ENCODE data around the gene YAP1.

The YAP1 gene

DNA sequence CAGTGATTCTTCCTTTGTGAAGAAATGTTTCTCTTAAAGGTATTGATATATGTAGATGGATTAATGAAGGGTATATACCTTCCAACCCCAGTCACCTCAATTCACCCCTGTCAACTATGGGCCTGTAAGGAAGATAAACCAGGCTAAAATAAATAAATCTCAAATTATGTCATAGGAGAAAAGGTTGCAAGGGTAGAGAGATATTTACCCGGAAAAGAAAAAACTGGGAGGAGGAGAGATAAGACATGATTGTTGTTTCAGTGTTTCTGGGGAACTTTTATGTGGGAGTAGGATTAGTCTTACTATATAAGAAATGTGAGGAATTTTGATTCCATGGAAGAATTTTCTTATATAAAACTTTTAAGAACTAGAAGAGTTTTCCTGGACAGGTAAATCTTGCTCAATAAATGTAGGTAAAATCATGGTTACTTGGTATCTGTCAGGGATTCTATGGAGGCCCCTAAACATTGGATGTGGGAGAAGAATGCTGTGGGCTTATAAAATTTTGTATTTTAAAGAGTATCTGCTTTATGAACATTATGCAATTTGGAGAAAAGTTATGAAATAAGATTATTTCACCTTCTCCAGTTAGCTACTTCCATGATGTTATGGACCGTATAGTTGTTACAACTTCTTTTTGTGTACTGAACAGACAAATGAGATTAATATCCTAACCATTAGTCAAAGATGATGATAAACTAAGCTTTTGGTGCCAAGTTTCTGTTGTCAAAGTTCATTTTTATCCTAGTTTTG, 6.4 kb downstream of the YAP1 start:
- no peak for DNase-seq (ENCODE audit: low read depth in 3 of 3)

DNA sequence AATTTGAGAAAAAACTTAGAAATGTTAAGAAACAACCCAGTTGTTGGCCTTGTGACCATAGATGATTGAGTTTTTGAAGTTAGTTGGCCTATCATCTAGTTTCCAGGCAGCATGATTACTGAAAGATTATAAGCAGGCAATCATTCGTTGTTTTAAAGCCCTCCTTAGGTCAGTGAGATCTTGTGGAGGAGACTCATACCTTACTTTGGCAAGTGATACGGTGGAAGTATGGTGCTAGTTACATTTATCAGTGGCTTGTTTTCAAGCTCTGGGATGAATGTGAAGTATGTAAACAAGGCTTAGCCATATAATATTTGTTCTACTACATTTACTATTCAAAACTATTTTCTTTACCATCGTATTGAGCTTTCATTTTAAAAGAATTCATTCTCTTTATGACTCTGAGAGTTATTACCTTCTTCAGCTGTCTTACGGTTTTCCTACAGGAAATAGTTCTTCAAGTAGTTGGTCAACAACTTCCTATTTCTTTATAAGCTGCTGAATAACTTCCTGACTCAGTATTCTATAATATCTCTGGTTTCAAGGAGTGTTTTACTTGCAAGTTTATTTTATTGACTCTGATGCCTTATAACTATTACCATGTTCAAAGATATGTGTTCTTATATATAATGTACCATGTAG, 7.3 kb downstream of the YAP1 start:
- DNase-seq (ENCODE audit: low read depth in 3 of 3), result no peak

DNA sequence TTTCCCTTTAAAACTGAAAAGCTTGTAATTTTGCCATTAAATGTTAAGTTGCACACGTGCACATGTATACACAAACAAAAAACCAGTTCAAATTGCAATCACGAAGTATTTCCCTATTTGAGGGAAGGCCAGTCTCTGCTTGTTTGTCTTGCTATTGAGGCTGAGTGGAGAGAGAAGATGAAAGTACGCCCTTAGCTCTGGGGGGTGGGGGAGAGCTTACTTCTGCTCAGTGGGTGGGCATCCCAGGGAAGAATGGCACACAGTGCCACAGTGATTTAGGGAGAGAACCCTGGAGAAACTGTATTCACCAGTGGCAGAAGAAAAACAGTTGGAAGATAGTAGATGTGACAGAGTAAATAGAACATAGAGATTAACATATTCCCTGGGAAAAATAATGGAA, 8.7 kb downstream of the YAP1 start:
- no peak for DNase-seq (ENCODE audit: low read depth in 3 of 3)

DNA sequence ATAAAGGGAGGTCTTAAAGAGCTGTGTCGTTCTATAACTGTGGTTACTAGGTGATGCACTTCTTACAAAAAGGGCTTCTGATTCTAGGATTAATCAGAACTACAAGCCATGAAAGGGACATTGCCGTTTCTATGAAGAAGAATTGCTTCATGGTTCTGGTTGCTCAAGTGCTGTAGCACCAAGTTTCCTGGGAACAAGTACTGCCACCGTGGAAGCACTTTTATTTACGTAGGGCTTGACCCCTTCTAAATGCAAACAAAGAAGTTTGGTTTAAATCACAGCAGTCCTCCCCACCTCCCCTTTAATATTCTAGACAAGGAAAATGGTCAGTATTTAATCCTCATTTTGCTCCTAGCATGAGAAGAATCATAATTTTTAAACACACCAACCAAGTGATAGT, 9.8 kb downstream of the YAP1 start:
- no peak for DNase-seq (ENCODE audit: low read depth in 3 of 3)

DNA sequence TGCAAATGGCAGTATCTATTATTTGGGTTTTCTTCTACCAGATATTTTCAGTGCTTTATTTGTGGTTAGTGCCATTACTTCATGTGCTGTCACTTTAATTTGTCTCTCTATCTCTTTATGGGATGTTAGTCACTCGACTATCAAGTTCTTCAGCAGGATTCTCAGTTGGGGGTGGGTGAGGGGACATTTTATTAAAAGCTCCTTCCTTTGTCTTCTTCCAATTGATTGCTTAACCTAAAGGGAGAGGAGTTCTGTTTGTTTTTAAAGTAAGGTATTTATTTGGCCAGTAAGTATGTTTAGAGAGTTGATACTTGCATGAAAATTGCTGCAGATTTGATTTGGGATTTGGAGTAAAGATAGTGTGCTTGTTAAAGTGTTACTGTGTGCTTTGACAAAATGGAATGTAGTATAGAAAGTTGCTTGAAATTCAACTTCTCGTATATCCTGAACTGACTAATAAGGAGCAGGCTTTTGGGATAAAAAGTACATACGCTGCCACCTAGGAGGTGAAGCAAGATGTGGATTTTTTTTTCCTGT, 10.3 kb downstream of the YAP1 start:
- DNase-seq (ENCODE audit: low read depth in 3 of 3), result no peak

DNA sequence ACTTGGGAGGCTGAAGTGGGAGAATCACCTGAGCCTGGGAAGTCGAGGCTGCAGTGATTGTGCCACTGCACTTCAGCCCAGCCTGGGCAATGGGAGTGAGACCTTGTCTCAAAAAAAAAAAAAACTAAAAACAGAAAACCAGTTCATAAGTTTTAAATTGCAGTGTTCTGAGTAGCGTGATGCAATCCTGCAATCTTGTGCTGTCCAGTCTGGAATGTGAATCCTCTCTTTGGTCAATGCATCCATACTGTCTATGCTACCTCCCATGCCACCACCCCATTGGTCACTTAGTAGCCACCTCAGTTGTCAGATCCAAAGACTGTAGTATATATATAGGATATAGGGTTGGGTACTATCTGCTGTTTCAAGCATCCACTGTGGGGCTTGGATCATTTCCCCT, 11.1 kb downstream of the YAP1 start:
- no peak for DNase-seq (ENCODE audit: low read depth in 3 of 3)

DNA sequence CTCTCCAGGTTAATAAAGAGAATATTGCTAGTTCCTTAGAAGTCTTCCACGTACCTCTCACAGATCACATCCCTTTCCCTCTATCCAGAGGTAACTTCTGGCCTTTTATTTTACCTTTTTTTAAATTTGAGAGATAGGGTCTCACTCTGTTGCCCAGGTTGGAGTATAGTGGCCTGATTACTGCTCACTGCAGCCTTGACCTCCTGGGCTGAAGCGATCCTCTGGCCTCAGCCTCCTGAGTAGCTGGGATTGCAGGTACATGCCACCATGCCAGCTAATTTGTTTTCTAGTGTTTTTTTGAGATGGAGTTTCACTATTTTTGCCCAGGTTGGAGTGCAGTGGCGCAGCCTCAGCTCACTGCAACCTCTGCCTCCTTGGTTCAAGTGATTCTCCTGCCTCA, 24.4 kb downstream of the YAP1 start:
- DNase-seq (ENCODE audit: low read depth in 3 of 3), result no peak

DNA sequence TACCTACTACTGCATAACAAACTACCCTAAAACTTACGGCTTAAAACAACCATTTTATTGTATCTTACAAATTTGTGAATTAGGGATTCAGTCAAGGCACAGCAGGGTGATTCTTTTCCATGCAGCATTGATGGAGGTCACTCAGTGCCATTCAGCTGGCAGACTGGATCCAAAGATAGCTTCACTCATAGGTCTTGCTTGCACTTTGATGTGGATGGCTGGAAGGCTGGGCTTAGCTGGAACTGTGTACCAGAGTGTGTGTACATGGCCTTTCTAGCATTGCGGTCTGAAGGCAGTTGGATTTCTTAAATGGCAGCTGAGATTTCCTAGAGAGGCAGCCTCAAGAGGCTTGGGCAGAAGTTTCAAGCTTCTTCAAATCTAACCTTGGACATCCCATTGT, 25.0 kb downstream of the YAP1 start:
- DNase-seq (ENCODE audit: low read depth in 3 of 3), result no peak

DNA sequence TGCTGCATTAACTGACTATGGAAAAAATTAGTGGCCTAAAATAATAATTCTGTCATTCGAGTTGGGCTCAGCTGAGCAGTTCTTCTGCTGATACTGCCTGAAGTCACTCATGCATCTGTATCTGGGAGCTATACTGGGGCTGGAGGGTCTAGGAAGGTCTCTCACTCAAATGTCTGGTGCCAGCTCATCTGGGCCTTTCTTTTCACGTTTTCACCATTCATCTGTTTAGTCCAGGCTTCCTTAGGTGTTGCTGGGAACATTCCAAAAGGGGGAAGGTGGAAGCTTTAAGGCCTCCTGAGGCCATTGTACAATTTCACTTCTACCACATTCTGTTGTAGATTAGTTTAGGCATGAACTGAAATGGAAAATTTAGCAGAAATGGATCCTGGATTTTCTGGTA, 28.0 kb downstream of the YAP1 start:
- DNase-seq (ENCODE audit: low read depth in 3 of 3), result no peak

DNA sequence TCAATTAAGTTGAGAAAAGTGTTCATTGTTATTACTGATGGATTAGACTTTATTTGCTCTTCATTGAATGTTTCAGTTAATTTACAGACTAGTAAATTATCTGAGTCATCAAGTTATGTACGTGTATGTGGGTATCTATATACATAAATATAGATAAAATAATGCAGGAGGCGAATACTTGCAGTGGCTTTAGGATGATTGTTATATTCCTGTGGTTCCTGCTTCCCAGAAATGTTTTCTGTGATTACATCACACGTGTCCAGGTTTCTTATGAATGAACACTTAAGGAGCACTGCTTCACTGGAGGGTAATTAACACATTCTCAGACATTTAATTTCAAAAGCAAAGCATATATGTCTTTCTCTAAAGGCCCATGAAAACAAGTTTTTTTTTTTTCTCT, 28.4 kb downstream of the YAP1 start:
- DNase-seq (ENCODE audit: low read depth in 3 of 3), result no peak

DNA sequence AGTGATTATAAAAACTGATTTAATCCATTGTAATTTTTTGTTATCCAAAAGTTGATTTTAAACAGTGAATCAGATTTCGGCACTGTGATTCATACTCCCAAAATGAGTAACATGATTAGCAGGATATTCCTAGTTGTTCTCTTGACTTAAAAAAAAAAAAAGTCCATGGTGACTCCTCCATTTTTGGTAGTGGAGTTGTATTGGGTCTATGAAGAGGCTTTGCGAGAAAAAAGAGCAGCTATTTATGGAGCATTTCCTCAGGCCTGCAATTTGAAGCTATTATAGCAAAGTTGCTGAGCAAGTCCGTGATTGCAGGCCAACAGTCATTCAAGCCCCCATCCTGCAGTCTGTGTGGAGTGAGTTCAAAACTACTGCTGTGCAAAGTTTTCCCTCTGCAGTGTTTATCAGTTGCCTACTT, 28.8 kb downstream of the YAP1 start:
- no peak for DNase-seq (ENCODE audit: low read depth in 3 of 3)

DNA sequence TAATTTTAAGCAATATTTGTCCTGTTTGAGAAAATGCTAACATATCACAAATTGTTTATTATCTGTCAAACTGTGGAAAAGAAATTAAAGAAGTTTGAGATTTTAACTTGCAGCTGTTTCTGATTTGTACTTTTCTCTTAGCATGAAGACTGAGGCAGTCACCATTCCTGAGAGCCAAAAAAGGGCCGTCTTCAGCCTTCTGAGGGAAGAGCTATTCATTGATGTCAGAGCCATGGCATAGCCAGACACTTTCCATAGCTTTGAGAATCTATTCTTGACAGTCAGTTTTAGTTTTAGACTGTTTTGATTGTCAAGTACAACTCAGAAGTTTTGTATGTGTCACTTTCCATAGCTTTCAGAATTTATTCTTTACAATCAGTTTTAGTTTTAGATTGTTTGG, 32.1 kb downstream of the YAP1 start:
- DNase-seq (ENCODE audit: low read depth in 3 of 3), result no peak

DNA sequence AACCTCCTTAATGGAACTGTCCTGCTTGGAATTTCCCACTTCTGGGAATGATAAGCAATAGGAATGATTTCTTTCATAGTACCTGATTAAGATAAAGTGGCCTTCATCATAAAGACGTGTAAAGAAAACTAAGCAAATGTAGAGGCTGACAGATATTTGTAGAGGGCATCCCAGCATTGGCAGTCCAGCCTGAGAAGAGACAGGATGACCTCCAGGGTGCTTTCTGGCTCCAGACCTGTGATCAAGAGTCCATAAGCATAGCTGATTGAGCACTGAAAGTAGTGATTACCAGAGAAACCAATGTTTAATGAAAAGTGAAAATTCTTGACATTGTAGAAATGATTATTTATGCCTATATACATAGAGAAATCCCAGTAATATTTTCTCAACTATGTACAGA, 33.6 kb downstream of the YAP1 start:
- DNase-seq (ENCODE audit: low read depth in 3 of 3), result no peak

DNA sequence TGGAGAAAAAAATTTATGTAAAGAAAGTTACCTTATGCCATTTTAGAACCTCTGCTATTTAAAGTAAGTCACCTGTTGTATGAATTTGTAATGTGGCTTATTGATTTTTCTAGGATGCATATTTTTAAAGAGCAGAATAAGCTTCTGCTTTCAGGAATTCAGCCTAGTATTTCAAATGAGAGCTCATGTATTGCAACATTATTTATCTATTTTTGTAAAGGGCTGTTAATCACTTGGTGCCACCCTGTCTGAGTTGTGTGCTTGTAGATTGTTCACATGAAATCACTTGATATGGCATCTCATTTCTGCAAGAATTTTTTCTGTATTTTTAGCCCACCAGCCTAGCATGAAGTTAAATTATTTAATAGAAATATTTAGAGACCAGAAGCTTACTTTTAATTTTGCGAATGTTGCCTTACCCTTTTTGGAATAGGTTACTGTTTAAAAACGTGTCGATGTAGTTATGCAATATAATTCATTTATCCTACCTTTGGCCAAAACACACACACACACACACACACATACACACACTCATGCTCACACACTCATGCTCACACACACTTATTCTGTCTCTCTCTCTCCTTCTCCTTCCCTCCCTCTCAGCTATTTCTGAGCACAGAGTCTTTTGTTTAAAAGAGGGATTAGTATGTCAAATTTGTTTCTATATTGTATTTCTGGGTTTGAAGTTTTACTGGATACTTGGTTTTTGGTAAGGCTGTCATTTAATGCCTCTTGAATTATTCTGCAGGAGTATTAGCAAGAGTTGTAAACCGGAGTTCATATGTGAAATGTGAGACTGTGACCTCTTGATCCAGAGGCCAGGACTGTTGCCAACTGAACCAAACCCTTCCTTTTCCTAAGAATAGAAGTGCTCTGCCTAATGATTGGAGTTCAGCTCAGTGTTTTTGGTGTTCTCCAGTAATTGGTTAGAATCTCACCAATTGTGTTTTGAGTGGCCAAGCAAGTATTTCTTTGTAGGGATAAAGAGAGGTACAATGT, 34.4 kb downstream of the YAP1 start:
- DNase-seq (ENCODE audit: low read depth in 3 of 3), result no peak

DNA sequence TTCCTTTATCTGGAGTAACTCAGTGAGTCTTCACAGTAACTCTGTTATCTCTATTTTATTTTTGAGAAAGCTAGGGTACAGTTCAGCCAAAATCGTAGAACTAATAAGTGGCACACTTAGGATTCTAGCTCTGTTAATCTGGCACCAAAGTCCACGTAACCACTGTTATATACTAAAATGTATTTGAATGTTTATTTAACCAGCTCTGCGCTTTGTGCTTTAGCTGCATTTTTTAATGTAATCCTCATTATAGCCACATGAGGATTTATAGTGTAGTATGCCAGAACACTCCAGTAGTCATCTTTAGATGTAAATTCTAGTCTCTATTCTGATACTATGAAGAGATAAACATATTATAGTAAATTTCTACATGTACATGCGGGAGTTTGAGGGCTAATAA, 36.8 kb downstream of the YAP1 start:
- DNase-seq (ENCODE audit: low read depth in 3 of 3), result no peak

DNA sequence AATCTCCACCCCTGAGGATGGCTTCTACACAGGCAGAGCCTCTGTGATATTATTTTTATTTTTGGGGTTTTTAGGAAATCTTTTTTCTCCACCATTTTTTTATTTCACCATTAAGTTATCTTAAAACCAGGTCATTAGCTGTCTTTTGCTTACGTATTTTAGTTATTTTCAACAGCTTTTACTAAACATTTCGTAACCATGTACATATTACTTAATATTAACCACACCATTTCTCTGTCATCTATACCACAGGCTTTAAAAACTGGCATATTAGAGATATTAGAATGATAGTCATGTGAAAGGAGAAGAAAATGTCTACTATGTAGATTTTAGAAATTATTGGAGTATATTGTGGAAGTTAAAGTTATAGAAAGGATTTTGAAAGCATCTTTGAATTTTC, 37.4 kb downstream of the YAP1 start:
- no peak for DNase-seq (ENCODE audit: low read depth in 3 of 3)

DNA sequence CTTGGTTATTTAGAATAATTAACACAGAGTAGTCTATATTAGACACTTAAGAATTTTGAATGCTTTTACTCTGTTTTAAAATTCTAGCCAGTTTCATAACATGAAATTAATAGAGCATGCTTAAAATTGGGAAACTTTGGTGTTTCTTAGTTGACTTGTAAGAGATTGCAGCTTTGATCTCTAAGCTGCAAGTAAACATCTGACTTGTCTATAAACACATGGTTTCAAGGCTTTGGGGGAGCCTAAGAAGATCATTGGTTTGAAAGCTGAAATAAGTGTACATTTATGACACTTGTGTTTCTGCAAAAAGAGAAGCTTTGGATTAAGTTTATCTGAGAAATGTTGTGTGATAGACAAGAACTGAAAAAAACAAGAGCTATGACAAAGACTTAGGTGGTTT, 37.8 kb downstream of the YAP1 start:
- DNase-seq (ENCODE audit: low read depth in 3 of 3), result no peak

DNA sequence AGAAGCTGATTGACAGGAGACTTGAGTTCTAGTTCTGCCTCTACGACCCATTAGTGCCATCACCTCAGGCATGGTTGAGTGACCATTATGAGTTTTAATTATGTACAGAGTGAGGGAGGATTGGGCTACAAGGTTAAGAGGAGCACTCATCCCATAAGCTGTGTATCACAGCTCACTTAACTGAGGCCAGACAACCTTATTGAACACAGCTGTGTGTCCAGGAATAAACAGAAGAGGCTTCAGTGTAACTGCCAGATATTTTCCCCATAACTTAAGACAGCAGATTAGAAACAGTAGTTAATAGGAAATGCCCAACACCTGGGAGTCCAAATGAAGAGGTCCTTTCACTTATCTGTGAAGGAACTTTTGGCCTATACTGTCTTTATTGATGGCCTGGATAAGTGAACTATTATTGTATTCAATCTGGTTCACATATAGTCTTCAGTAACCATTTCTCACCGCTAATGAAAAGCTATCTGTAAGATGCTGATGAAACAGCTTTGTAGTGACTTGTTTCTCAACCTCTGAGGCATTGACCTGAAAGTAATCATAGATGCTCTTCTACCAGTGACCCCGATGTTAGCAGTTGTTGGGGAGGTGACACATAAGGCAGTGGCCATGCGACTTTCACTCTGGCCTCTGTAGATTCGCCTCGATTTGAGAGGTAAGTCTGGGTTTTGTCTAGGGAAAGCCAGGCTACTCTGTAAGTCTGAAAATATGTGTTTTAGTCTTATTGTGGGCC, 41.7 kb downstream of the YAP1 start:
- DNase-seq (ENCODE audit: low read depth in 3 of 3), result no peak

DNA sequence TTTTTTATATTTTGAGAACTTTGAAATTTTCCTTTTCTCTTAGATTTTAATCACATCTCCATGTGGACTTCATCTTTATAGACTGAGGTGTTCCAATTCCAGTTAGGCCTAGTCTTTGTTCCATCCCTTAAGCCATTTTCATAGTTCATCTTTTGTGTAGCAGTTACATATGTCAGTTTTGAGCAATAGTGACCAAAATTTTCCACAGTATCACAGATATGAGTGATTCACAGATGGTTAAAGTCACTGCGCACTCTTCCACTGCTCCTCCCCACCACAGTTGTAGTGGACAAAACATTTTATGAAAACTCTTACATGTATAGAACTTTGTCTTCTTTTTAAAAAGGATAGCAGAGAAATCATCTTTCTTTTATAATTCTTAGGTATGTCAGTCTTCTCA, 42.8 kb downstream of the YAP1 start:
- DNase-seq (ENCODE audit: low read depth in 3 of 3), result no peak

DNA sequence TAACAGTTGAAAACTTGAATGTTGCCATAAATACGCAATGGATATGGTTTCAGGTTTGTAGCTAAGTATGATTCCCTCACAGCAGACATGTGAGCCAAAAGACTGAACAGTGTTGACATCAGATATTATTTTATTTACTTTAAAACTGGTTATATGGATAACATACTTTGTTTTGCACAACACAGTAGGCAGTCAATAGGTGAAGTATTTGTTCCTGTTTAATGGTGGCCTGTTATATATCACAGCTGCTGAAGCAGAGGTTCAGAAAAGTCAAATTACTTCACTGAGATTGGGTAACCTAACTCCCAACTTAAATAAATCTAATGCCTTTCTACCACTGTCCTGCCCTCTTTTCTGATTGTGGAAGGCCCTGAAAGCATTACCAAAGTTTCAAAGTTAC, 44.6 kb downstream of the YAP1 start:
- no peak for DNase-seq (ENCODE audit: low read depth in 3 of 3)

DNA sequence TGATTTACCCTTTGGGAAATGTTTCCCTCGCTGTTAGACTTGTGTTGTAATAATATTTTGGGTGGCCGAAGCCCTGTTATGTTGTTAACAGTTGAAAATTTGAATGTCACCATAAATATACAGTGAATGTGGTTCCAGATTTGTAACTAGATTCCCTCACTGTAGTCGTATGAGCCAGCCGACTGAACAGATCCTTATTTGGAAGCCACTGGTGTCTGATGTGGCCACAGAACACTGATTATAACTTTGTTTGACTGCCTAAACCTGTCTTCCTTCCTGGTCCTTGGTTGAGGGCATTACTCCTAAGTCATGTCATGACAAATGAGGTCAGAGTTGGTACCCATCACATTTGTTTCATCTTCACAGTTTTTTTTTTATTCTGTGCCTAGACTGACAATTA, 45.4 kb downstream of the YAP1 start:
- DNase-seq (ENCODE audit: low read depth in 3 of 3), result no peak

DNA sequence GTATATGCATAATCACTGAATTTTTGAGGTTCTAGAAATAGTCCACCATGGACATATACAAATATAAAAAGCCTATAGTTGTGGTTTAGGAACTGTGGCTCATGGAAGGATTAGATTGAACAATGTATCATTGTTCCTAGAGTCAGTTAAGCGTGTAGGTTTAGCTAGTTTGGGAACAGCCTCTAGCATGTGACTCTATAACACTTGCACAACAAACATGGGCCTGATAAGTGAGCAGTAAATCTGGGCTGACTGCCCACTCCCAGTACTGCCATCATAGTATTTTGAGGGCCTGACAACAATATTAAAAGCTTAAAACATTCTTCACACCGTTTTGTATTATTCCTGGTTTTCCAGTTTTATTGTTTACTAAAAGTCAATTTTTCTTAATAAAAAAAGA, 47.0 kb downstream of the YAP1 start:
- no peak for DNase-seq (ENCODE audit: low read depth in 3 of 3)
